ENCODE results near the gene LGALS14. TPM values are rescaled to one million over a fixed set of nuclear protein-coding genes. Genes with fewer than 3 reads are reported as not detected.

Gene LGALS14
- total RNA-seq, 4 donors from 2014 or later: not detected

DNA sequence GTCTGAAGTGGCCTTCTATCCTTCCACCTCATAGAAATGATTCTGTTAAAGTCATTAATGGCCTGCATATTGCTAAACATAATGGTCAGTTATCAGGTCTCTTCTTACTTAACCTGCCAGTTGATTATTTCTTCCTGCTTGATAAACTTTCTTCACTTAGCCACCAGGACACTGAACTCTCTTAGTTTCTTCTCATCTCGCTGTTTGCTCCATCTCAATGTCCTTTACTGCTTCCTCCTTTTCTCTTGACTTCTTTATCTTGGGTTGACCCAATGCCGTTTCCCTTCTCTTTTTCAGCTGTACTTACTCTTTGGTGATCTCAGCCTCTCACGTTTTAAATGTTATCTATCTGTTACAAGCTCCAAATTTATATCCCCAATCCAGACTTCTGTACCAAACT lies 50.7 kb downstream of the LGALS14 start:
- H3K4me1 ChIP-seq: no peaks in the 10 kb centered on the region
- DNase-seq: no peak
- H3K36me3 ChIP-seq: no peaks in the 10 kb centered on the region
- H3K4me3 ChIP-seq: no peak overlapping the region
- H3K27ac ChIP-seq: no peak overlapping the region
- TF ChIP-seq, protein P1, sequence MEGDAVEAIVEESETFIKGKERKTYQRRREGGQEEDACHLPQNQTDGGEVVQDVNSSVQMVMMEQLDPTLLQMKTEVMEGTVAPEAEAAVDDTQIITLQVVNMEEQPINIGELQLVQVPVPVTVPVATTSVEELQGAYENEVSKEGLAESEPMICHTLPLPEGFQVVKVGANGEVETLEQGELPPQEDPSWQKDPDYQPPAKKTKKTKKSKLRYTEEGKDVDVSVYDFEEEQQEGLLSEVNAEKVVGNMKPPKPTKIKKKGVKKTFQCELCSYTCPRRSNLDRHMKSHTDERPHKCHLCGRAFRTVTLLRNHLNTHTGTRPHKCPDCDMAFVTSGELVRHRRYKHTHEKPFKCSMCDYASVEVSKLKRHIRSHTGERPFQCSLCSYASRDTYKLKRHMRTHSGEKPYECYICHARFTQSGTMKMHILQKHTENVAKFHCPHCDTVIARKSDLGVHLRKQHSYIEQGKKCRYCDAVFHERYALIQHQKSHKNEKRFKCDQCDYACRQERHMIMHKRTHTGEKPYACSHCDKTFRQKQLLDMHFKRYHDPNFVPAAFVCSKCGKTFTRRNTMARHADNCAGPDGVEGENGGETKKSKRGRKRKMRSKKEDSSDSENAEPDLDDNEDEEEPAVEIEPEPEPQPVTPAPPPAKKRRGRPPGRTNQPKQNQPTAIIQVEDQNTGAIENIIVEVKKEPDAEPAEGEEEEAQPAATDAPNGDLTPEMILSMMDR (IDR thresholded peaks at IDR 0.05): no peak
- TF ChIP-seq POLR2A (IDR thresholded peaks at IDR 0.05): no peak
- H3K9me3 ChIP-seq: no peaks in the 10 kb centered on the region
- no peaks in the 10 kb centered on the region for H3K27me3 ChIP-seq

Small RNA genes within 50 kb of the gene (small RNA-seq; reads per million reads assigned to genes)
- gene RPS29P27: 0 reads per million in 2 donors

Other genes starting within 250 kb of the LGALS14 start
- 10 to 100 TPM; 25.4 to 61.1 (median 33.2) TPM for gene TIMM50, start 223.6 kb upstream of the LGALS14 start, total RNA-seq
- under 1 TPM in 2 of 4 donors, not detected in 2; 0.47 to 0.67 TPM for gene DLL3, start 205.5 kb upstream of the LGALS14 start, total RNA-seq
- gene SELENOV, start 189.3 kb upstream of the LGALS14 start, total RNA-seq: not detected
- 1 to 10 TPM in 2 of 4 donors, under 1 TPM in 1, not detected in 1; 0.35 to 1.7 (median 1.1) TPM for gene EID2B, start 171.6 kb upstream of the LGALS14 start, total RNA-seq
- gene EID2, start 164.3 kb upstream of the LGALS14 start, total RNA-seq: 10 to 100 TPM in 1 of 4 donors, 1 to 10 TPM in 3; 7.1 to 12.4 (median 8.8) TPM
- not detected for gene LGALS13, start 102.0 kb upstream of the LGALS14 start, total RNA-seq
- gene LGALS16, start 48.6 kb upstream of the LGALS14 start, total RNA-seq: not detected
- not detected for gene CLC, start 33.5 kb downstream of the LGALS14 start, total RNA-seq
- gene LEUTX, start 74.4 kb downstream of the LGALS14 start, total RNA-seq: not detected
- gene DYRK1B, start 129.7 kb downstream of the LGALS14 start, total RNA-seq: 10 to 100 TPM in 3 of 4 donors, 1 to 10 TPM in 1; 8.3 to 38.7 (median 17.3) TPM
- gene FBL, start 141.9 kb downstream of the LGALS14 start, total RNA-seq: 100 to 1,000 TPM in 3 of 4 donors, 10 to 100 TPM in 1; 42.4 to 206 (median 103) TPM
- 1,000 to 10,000 TPM in 3 of 4 donors, 100 to 1,000 TPM in 1; 563 to 4,025 (median 1,224) TPM for gene FCGBP, start 230.2 kb downstream of the LGALS14 start, total RNA-seq

Data from Peyer's patch (tissue), 4 donors.